BLaER1 treated with 17β-estradiol and CSF1 and Interleukin-3, amounts not matched to agents 10 nM and 100 nM (cell line): ENCODE results near the gene ENOSF1.
"Not testable (repeated sequence)": the region's sequence is repeated elsewhere in the genome, so short reads cannot be mapped to it uniquely, and the experiment has no call there.

Experiments
- H3K27ac ChIP-seq, 11 experiments: shearing (Covaris generic); formaldehyde crosslinking; 2 replicates each; pipeline ENCODE4 v1.8.1; 2022
- H3K27me3 ChIP-seq, 11 experiments: shearing (Covaris generic); formaldehyde crosslinking; 2 replicates each; pipeline ENCODE4 v1.8.1; 2022
- H3K36me3 ChIP-seq, 11 experiments: shearing (Covaris generic); formaldehyde crosslinking; 2 replicates each; pipeline ENCODE4 v1.8.1; 2022
- H3K4me1 ChIP-seq, 10 experiments: shearing (Covaris generic); formaldehyde crosslinking; 2 replicates each; pipeline ENCODE4 v1.8.1; 2022
- H3K4me2 ChIP-seq, 11 experiments: shearing (Covaris generic); formaldehyde crosslinking; 2 replicates each; pipeline ENCODE4 v1.8.1; 2022
- H3K4me3 ChIP-seq, 10 experiments: shearing (Covaris generic); formaldehyde crosslinking; 2 replicates each; pipeline ENCODE4 v1.8.1; 2022
- H3K9ac ChIP-seq, 11 experiments: shearing (Covaris generic); formaldehyde crosslinking; 2 replicates each; pipeline ENCODE4 v1.8.1; 2022
- H3K9me3 ChIP-seq, 11 experiments: shearing (Covaris generic); formaldehyde crosslinking; replicated peaks in 1 of 11; 2 replicates each; pipeline ENCODE4 v1.8.1; 2022
- H4K20me1 ChIP-seq, 11 experiments: shearing (Covaris generic); formaldehyde crosslinking; 2 replicates each; pipeline ENCODE4 v1.8.1; 2022
- Cebpa-rat ChIP-seq, 11 experiments: shearing (Covaris generic); IDR thresholded peaks; 2 replicates each; pipeline ENCODE4 v1.8.1; 2022

ENOSF1 gene

DNA sequence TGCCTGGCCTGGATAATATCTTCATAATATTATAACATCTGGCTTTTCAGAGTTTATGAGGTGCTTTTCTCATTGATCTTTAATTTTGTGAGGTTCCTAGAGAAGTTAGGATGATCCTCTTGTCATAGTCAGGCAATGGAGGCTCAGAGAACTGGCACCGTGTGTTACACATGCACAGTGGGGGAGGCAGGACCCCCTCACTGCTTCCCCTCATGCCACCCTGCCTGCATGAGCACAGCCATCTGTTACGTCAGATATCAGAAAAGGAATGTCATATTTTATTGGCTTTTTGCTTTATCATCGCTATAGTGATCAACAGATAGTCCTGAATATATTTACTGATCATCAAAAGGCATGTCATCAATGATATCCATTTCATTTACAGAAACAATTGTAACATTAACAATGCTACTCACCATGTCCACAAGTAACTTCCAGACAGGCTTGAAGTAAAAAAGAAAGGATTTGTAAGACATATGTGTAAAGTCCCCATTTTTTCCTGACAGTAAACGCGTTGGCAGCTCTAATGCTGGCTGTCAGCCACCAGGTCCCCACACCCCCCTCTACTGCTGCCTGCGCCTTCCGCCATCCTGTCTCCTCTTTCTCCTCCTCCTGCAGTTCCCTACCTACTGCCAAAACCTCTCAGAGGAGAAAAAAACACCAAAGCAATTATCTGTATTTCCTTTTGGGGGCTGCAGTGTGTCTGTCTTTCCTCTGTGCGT is 18.8 kb downstream of the ENOSF1 start:
- H3K36me3 ChIP-seq: peaks cover 0 to 42% (median 15%) of the 10 kb centered on the region in 11 experiments; a peak in 13 of 22 replicates
- no peaks in the 10 kb centered on the region for H3K9me3 ChIP-seq
- no peaks in the 10 kb centered on the region for H3K4me1 ChIP-seq
- H3K27ac ChIP-seq: no peak overlapping the region
- H3K27me3 ChIP-seq: no peaks in the 10 kb centered on the region
- H4K20me1 ChIP-seq: no peaks in the 10 kb centered on the region
- H3K4me3 ChIP-seq: no peak overlapping the region
- H3K4me2 ChIP-seq: no peak overlapping the region
- H3K9ac ChIP-seq: no peak overlapping the region
- TF ChIP-seq Cebpa-rat (IDR thresholded peaks at IDR 0.05): no peak

DNA sequence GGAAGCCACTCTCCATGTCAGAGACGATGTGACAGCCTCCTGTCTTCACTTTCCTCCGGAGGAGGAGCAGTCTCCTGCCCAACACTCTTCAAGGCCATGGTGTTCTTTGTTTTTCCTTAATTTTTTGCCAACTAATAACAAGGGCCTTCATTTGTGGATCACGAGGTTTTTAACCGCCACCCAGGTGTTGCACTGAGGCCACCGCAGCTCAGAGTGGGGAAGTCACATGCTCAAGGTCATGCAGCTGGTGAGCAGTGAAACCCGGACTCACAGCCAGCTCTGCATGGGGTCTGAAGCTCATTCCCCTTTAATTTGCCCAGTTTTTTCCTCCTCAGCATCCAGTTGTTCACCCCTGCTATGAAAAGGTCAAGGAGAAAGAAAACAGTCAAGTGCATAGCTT is 19.6 kb downstream of the ENOSF1 start:
- H3K27ac ChIP-seq: no peak overlapping the region
- H3K4me1 ChIP-seq: no peaks in the 10 kb centered on the region; a peak in 1 of 20 replicates
- no peak overlapping the region for H3K4me3 ChIP-seq
- H3K27me3 ChIP-seq: no peaks in the 10 kb centered on the region
- H3K9ac ChIP-seq: no peak overlapping the region
- H4K20me1 ChIP-seq: no peaks in the 10 kb centered on the region
- no peak for TF ChIP-seq Cebpa-rat (IDR thresholded peaks at IDR 0.05)
- H3K36me3 ChIP-seq: peaks cover 0 to 41% (median 15%) of the 10 kb centered on the region in 11 experiments; a peak in 13 of 22 replicates
- H3K9me3 ChIP-seq: no peaks in the 10 kb centered on the region
- H3K4me2 ChIP-seq: no peak overlapping the region

DNA sequence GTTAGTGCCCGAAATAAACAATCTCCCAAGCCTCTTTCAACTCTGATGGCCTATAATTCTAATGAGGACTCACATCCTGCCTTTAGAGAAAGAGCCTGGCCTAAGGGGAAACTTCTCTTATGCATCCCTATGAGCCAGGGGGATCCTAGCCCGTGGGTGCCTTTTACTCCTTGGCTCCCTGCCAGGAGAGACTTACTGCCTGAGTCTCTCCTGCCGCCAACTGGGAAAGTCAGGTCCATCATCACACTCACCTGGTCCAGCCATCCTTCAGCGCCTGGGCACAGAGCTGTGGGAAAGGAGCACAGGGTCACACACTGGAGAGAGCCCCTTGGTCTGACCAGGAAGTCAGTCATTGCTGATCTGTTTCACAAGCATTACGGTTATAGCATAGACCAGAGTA is 24.1 kb downstream of the ENOSF1 start:
- no peaks in the 10 kb centered on the region; a peak in 1 of 22 replicates for H4K20me1 ChIP-seq
- peaks cover 0 to 1% (median 0%) of the 10 kb centered on the region in 10 experiments; a peak in 2 of 20 replicates for H3K4me1 ChIP-seq
- no peak overlapping the region for H3K27ac ChIP-seq
- no peak overlapping the region for H3K4me3 ChIP-seq
- TF ChIP-seq Cebpa-rat (IDR thresholded peaks at IDR 0.05): no peak
- no peak overlapping the region for H3K9ac ChIP-seq
- no peaks in the 10 kb centered on the region for H3K27me3 ChIP-seq
- no peaks in the 10 kb centered on the region for H3K9me3 ChIP-seq
- H3K4me2 ChIP-seq: no peak overlapping the region
- peaks cover 0 to 27% (median 10%) of the 10 kb centered on the region in 11 experiments; a peak in 9 of 22 replicates for H3K36me3 ChIP-seq

DNA sequence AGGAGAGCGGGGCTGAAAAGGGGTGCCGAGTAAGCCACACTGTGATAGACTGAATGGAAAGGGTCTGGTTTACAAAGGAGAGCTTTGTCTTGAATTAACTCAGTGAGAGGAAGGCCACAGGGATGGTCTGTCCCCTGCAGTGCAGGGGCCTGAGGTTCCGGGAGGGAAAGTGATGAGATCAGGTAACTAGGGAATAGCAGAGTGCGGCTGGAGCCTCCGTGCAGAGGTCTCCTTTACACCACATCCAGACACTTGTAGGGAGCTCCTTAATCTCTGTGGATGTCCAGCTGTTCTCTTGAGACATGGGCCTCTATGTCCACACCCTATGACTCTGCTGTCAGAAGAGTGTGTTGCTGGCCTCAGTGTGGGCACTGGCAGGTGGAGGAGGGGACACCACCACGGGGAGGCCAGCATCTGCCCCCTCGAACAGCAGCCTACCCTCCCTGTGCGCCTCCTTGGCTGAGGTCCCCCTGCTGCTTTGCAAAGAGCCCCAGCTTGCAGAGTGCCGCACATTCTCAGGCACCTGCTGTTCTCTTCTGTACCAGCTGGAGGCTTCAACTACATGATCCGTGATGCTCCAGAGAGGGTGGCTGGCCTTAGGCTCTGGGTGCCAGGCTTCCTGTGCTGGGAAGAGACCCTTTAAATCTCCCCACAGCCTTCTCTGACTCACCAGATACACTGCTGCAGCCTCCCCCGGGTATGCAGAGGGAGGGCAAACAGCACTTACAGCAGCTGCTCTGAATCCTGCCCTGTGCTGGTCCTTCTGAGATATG is 25.9 kb downstream of the ENOSF1 start:
- H3K4me1 ChIP-seq: peaks cover 0 to 16% (median 10%) of the 10 kb centered on the region in 10 experiments; a peak in 16 of 20 replicates
- H3K27ac ChIP-seq: no peak overlapping the region
- H4K20me1 ChIP-seq: no peaks in the 10 kb centered on the region; a peak in 1 of 22 replicates
- no peak overlapping the region for H3K4me2 ChIP-seq
- no peak for TF ChIP-seq Cebpa-rat (IDR thresholded peaks at IDR 0.05)
- no peak overlapping the region for H3K4me3 ChIP-seq
- H3K9ac ChIP-seq: no peak overlapping the region
- no peaks in the 10 kb centered on the region for H3K9me3 ChIP-seq
- H3K27me3 ChIP-seq: no peaks in the 10 kb centered on the region
- H3K36me3 ChIP-seq: peaks cover 0 to 18% (median 5%) of the 10 kb centered on the region in 11 experiments; a peak in 4 of 22 replicates

DNA sequence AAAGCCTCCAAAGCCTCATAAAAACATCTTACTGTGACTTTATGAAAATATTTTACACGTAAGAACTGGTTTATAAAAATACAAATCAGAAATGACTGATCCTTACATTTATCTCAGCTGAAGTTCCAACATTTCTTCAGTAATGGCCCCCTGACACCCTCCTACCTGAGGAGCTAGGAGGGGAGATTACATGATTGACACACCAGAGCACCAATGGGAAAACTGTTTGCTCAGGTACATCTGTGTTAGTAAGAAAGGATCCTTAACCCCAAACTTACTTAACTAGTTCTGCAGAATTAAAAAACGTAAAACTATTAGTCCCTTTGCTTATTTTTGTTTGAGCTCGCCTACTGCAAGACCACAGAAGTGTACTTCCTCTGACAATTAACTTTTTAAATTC is 27.0 kb downstream of the ENOSF1 start:
- no peak overlapping the region for H3K4me2 ChIP-seq
- H3K4me3 ChIP-seq: no peak overlapping the region
- no peaks in the 10 kb centered on the region for H3K9me3 ChIP-seq
- no peak overlapping the region for H3K9ac ChIP-seq
- H3K4me1 ChIP-seq: peaks cover 0 to 21% (median 15%) of the 10 kb centered on the region in 10 experiments; a peak in 16 of 20 replicates
- no peaks in the 10 kb centered on the region; a peak in 1 of 22 replicates for H4K20me1 ChIP-seq
- H3K36me3 ChIP-seq: peaks cover 0 to 21% (median 4%) of the 10 kb centered on the region in 11 experiments; a peak in 4 of 22 replicates
- no peak for TF ChIP-seq Cebpa-rat (IDR thresholded peaks at IDR 0.05)
- H3K27me3 ChIP-seq: no peaks in the 10 kb centered on the region
- no peak overlapping the region for H3K27ac ChIP-seq

DNA sequence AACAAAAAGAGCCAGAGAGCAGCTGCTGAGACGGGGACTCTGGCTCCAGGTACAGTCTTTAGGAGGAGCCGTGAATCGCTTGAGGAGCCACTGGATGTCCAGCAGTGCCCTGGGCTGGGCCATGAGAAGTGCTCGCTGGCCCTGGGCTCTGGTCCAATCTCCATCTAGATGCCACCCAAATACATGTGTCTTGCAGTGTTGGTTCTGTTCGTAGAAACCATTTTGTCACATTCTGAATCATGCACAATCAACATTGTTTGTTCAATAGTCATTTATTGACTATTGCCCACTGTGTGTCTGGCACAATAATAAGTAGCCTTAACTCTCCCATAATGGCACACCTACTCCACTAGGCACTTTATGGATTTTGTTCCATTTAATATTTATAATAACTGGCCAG is 28.9 kb downstream of the ENOSF1 start:
- Histone ChIP-seq H3K27me3 (no peaks in the 10 kb centered on the region), H3K9ac (no peak overlapping the region), H4K20me1 (peaks cover 0 to 5% (median 0%) of the 10 kb centered on the region in 11 experiments; a peak in 2 of 22 replicates), H3K4me3 (no peak overlapping the region), H3K9me3 (no peaks in the 10 kb centered on the region), H3K4me1 (peaks cover 0 to 21% (median 15%) of the 10 kb centered on the region in 10 experiments; a peak in 16 of 20 replicates), H3K36me3 (peaks cover 0 to 29% (median 5%) of the 10 kb centered on the region in 11 experiments; a peak in 9 of 22 replicates), H3K27ac (peak overlapping the region in 2 of 11 experiments; percentile 9; a peak in 2 of 22 replicates), H3K4me2 (no peak overlapping the region)
- TF ChIP-seq Cebpa-rat (IDR thresholded peaks at IDR 0.05): no peak

DNA sequence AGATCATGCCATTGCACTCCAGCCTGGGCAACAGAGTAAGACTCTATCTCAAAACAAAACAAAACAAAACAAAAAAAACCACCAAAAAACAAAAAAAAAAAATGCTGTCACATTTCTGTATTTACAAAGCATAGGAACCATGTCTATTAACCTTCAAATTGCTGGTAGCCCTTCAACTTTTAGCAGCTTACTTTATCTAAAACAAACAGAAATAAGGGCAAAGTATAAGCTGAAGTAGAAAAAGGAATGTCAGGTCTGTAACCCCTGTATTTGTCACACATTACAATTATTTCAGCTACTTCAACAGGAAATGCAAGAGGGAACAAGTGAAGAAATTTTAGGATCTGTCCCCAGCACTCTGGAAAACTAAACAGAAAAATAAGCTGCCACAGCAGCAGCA is 29.6 kb downstream of the ENOSF1 start:
- H3K36me3 ChIP-seq: peaks cover 0 to 35% (median 10%) of the 10 kb centered on the region in 11 experiments; a peak in 10 of 22 replicates
- TF ChIP-seq Cebpa-rat (IDR thresholded peaks at IDR 0.05): no peak
- H3K4me3 ChIP-seq: no peak overlapping the region
- peaks cover 0 to 21% (median 15%) of the 10 kb centered on the region in 10 experiments; a peak in 16 of 20 replicates for H3K4me1 ChIP-seq
- no peaks in the 10 kb centered on the region for H3K27me3 ChIP-seq
- no peaks in the 10 kb centered on the region for H3K9me3 ChIP-seq
- H4K20me1 ChIP-seq: peaks cover 0 to 5% (median 0%) of the 10 kb centered on the region in 11 experiments; a peak in 3 of 22 replicates
- peak overlapping the region in 3 of 11 experiments; percentile 9 to 12 (median 9); a peak in 1 of 22 replicates for H3K27ac ChIP-seq
- H3K9ac ChIP-seq: no peak overlapping the region
- H3K4me2 ChIP-seq: no peak overlapping the region

DNA sequence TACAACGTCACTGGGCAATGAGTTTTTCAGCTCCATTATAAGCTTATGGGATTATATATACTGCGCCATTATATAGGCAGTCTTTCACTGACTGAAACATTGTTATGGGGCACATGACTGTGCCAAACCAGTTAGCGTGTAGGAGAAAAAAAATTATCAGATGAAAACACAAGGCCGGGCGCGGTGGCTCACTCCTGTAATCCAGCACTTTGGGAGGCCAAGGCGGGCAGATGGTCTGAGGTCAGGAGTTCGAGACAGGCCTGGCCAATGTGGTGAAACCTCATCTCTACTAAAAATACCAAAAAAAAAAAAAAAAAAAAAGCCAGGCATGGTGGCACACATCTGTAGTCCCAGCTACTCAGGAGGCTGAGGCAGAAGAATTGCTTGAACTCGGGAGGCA is 30.0 kb downstream of the ENOSF1 start:
- not testable (repeated sequence) for H4K20me1 ChIP-seq, H3K9me3 ChIP-seq, H3K27me3 ChIP-seq, H3K4me3 ChIP-seq, H3K9ac ChIP-seq
- Histone ChIP-seq H3K27ac (peak overlapping the region in 7 of 11 experiments; percentile 9 to 57 (median 21); a peak in 7 of 22 replicates), H3K4me2 (peak overlapping the region in 9 of 11 experiments; percentile 1 to 55 (median 41); a peak in 14 of 22 replicates), H3K4me1 (peaks cover 0 to 21% (median 15%) of the 10 kb centered on the region in 10 experiments; a peak in 16 of 20 replicates), H3K36me3 (peaks cover 0 to 39% (median 11%) of the 10 kb centered on the region in 11 experiments; a peak in 12 of 22 replicates)

DNA sequence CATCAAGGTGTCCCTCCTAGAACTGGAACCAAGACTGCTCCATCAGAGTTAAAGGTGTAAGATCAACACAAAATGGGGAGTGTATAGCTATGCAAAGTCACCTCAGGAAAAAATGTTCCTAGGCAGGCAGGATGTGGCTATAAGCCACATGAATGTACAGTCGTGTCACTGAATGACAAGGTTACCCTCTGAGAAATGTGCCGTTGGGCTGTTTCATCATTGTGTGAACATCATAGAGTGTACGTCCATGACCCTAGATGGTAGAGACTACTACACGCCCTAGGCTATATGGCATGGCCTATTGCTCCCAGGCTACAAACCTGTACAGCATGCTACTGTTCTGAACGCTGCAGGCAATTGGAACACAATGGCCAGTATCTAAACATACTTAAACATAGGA is 30.4 kb downstream of the ENOSF1 start:
- no peak for TF ChIP-seq Cebpa-rat (IDR thresholded peaks at IDR 0.05)
- H3K27ac ChIP-seq: peak overlapping the region in 7 of 11 experiments; percentile 9 to 57 (median 36); a peak in 10 of 22 replicates
- no peaks in the 10 kb centered on the region for H3K9me3 ChIP-seq
- H3K4me3 ChIP-seq: no peak overlapping the region
- peaks cover 0 to 21% (median 15%) of the 10 kb centered on the region in 10 experiments; a peak in 16 of 20 replicates for H3K4me1 ChIP-seq
- peaks cover 0 to 42% (median 15%) of the 10 kb centered on the region in 11 experiments; a peak in 16 of 22 replicates for H3K36me3 ChIP-seq
- H3K4me2 ChIP-seq: peak overlapping the region in 9 of 11 experiments; percentile 1 to 55 (median 41); a peak in 15 of 22 replicates
- H3K9ac ChIP-seq: no peak overlapping the region; a peak in 2 of 22 replicates
- H4K20me1 ChIP-seq: peaks cover 0 to 8% (median 0%) of the 10 kb centered on the region in 11 experiments; a peak in 4 of 22 replicates
- no peaks in the 10 kb centered on the region for H3K27me3 ChIP-seq
